ENCODE results near the gene MAP3K14.
"Not testable (repeated sequence)": the region's sequence is repeated elsewhere in the genome, so short reads cannot be mapped to it uniquely, and the experiment has no call there.

Gene MAP3K14

GRCh38 chr17:45314741-45315647, 1.8 kb downstream of the MAP3K14 start:
- DNase-seq: no peak

GRCh38 chr17:45313996-45314740, 2.7 kb downstream of the MAP3K14 start:
- no peak for DNase-seq

GRCh38 chr17:45313421-45313771, 3.4 kb downstream of the MAP3K14 start:
- DNase-seq: no peak

GRCh38 chr17:45312477-45313420, 4.1 kb downstream of the MAP3K14 start:
- no peak for DNase-seq

- DNase-seq: no peak
Measured at GRCh38 chr17:45311760-45312476, 4.9 kb downstream of the MAP3K14 start.

GRCh38 chr17:45311401-45311759, 5.4 kb downstream of the MAP3K14 start:
- peak; percentile 49 for DNase-seq

GRCh38 chr17:45310380-45311324, 6.2 kb downstream of the MAP3K14 start:
- DNase-seq: peak; percentile 22

GRCh38 chr17:45309400-45309799, 7.4 kb downstream of the MAP3K14 start:
- no peak for DNase-seq

GRCh38 chr17:45308840-45309239, 8.0 kb downstream of the MAP3K14 start:
- no peak for DNase-seq

GRCh38 chr17:45308016-45308365, 8.8 kb downstream of the MAP3K14 start:
- no peak for DNase-seq

GRCh38 chr17:45307290-45308015, 9.4 kb downstream of the MAP3K14 start:
- peak; percentile 33 for DNase-seq

GRCh38 chr17:45306623-45307022, 10.2 kb downstream of the MAP3K14 start:
- no peak for DNase-seq

GRCh38 chr17:45306094-45306493, 10.7 kb downstream of the MAP3K14 start:
- DNase-seq: no peak

- DNase-seq: no peak
Measured at GRCh38 chr17:45305530-45306087, 11.2 kb downstream of the MAP3K14 start.

GRCh38 chr17:45302649-45303173, 14.1 kb downstream of the MAP3K14 start:
- no peak for DNase-seq

- not testable (repeated sequence) for DNase-seq
Measured at GRCh38 chr17:45302220-45302619, 14.6 kb downstream of the MAP3K14 start.

GRCh38 chr17:45301674-45302073, 15.1 kb downstream of the MAP3K14 start:
- no peak for DNase-seq

- DNase-seq: no peak
Measured at GRCh38 chr17:45300060-45300751, 16.6 kb downstream of the MAP3K14 start.

- no peak for DNase-seq
Measured at GRCh38 chr17:45299361-45299760, 17.5 kb downstream of the MAP3K14 start.

Data from NCI-H1694 treated with DMSO at 0.1 percent for 48 hours (cell line).